K562 (cell line): ENCODE data around the gene KCTD7. TPM values are rescaled to one million over a fixed set of nuclear protein-coding genes. Genes with fewer than 3 reads are reported as not detected.
A peak's percentile ranks its signal among the peaks of the same experiment; 100 is the strongest.

Experiments used
- CHD1 ChIP-seq: fragments of 200-600 bp; sonication (generic); IDR thresholded peaks from one replicate; pipeline ENCODE4 v1.6.1; 2012; ENCODE audit warnings: mild to moderate bottlenecking, moderate library complexity, low read length, inconsistent platforms
- ZBTB7A ChIP-seq: IDR thresholded peaks from 2 replicates; pipeline ENCODE4 v1.6.1; 2011; ENCODE audit warnings: low read depth, mild to moderate bottlenecking, low read length, moderate library complexity, borderline replicate concordance; ENCODE audit not compliant: control insufficient read depth
- polyA plus RNA-seq, 8 experiments: library from polyadenylated mRNA; depleted of rRNA in 4 of 8; stranded (reverse) in 5 of 8; unstranded in 3 of 8; fragments of >200 nt; fragmentation: Nextera tagmentation in 2 of 8; fragmentation: Illumina TruSeq in 1 of 8; extraction: Ambion mirVana in 2 of 8; extraction: Trizol in 1 of 8; gene quantifications; 2 replicates each; pipeline versions ENCODE4 v1.2.1 to v1.2.3, GENCODE V29; 2011 to 2014; ENCODE audit warnings: inconsistent platforms in 1 of 8, missing spikeins in 1 of 8
- total RNA-seq, 7 experiments: library from RNA; depleted of rRNA in 6 of 7; stranded (reverse); fragments of >200 nt in 6 of 7; fragmentation: Illumina TruSeq in 2 of 7; extraction: Trizol in 2 of 7; gene quantifications; 2 replicates each; pipeline versions ENCODE4 v1.2.1 to v1.2.3, GENCODE V29; 2011 to 2021; ENCODE audit warnings: low replicate concordance in 1 of 7
- TF ChIP-seq, protein P1 (sequence below): sonication (generic); formaldehyde crosslinking; IDR thresholded peaks from 2 replicates; pipeline ENCODE4 v1.8.0; 2023; ENCODE audit warnings: missing genetic modification reagents, mild to moderate bottlenecking, borderline replicate concordance

The KCTD7 gene
- total and polyA plus RNA-seq, 9 of the 15 experiments (the other 6 are each of a cell fraction or from before 2014, with no cell fraction given) = 1.5 to 26.0 (median 9.0) TPM

GRCh38 chr7:66655113-66655806 is 26.6 kb downstream of the KCTD7 start (continued):
- peak; percentile 66; the same call in 1 of the 2 replicates for TF ChIP-seq ZBTB7A
- TF ChIP-seq, protein P1, sequence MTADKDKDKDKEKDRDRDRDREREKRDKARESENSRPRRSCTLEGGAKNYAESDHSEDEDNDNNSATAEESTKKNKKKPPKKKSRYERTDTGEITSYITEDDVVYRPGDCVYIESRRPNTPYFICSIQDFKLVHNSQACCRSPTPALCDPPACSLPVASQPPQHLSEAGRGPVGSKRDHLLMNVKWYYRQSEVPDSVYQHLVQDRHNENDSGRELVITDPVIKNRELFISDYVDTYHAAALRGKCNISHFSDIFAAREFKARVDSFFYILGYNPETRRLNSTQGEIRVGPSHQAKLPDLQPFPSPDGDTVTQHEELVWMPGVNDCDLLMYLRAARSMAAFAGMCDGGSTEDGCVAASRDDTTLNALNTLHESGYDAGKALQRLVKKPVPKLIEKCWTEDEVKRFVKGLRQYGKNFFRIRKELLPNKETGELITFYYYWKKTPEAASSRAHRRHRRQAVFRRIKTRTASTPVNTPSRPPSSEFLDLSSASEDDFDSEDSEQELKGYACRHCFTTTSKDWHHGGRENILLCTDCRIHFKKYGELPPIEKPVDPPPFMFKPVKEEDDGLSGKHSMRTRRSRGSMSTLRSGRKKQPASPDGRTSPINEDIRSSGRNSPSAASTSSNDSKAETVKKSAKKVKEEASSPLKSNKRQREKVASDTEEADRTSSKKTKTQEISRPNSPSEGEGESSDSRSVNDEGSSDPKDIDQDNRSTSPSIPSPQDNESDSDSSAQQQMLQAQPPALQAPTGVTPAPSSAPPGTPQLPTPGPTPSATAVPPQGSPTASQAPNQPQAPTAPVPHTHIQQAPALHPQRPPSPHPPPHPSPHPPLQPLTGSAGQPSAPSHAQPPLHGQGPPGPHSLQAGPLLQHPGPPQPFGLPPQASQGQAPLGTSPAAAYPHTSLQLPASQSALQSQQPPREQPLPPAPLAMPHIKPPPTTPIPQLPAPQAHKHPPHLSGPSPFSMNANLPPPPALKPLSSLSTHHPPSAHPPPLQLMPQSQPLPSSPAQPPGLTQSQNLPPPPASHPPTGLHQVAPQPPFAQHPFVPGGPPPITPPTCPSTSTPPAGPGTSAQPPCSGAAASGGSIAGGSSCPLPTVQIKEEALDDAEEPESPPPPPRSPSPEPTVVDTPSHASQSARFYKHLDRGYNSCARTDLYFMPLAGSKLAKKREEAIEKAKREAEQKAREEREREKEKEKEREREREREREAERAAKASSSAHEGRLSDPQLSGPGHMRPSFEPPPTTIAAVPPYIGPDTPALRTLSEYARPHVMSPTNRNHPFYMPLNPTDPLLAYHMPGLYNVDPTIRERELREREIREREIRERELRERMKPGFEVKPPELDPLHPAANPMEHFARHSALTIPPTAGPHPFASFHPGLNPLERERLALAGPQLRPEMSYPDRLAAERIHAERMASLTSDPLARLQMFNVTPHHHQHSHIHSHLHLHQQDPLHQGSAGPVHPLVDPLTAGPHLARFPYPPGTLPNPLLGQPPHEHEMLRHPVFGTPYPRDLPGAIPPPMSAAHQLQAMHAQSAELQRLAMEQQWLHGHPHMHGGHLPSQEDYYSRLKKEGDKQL = 0 out of 2 replicates have a peak, but pooled peaks have one; percentile 12
- peak; percentile 54 for TF ChIP-seq CHD1
